GM19023 (cell line): ENCODE measurements around the gene PPP1R2.
A peak's percentile ranks its signal among the peaks of the same experiment; 100 is the strongest.
"Not testable (repeated sequence)": the region's sequence is repeated elsewhere in the genome, so short reads cannot be mapped to it uniquely, and the experiment has no call there.

Source experiments
- ATAC-seq: cut with Tn5 transposase; IDR thresholded peaks from one replicate; pipeline ENCODE4 v1.9.1; 2021; ENCODE audit warnings: mild to moderate bottlenecking, moderate library complexity; ENCODE audit not compliant: unreplicated experiment

The PPP1R2 gene

GRCh38 chr3:195542698-195543499 lies at the start of gene PPP1R2:
TSS of gene PPP1R2 (minus strand) at chr3:195543325. CDS start at chr3:195543025, 300 bp downstream.
- ATAC-seq, result peak; percentile 76

- no peak for ATAC-seq
These were observed 48.7 kb upstream of the PPP1R2 start for GRCh38 chr3:195591852-195592251.

GRCh38 chr3:195591220-195591619 lies 48.1 kb upstream of the PPP1R2 start:
- no peak for ATAC-seq

- ATAC-seq, result not testable (repeated sequence)
These were observed 47.3 kb upstream of the PPP1R2 start for GRCh38 chr3:195590381-195590780.

GRCh38 chr3:195589796-195590195 lies 46.7 kb upstream of the PPP1R2 start:
- ATAC-seq, result not testable (repeated sequence)

- no peak for ATAC-seq
These were observed 44.7 kb upstream of the PPP1R2 start for GRCh38 chr3:195587824-195588223.

GRCh38 chr3:195587406-195587805 lies 44.3 kb upstream of the PPP1R2 start:
- no peak for ATAC-seq

GRCh38 chr3:195584543-195584870 lies 41.4 kb upstream of the PPP1R2 start:
- no peak for ATAC-seq

- no peak for ATAC-seq
These were observed 40.9 kb upstream of the PPP1R2 start, which contains the start of gene APOD for GRCh38 chr3:195583831-195584542. TSS of gene APOD (minus strand) at chr3:195583940. CDS start at chr3:195579461, 4,479 bp downstream.

GRCh38 chr3:195582947-195583346 lies 39.8 kb upstream of the PPP1R2 start:
- no peak for ATAC-seq

- ATAC-seq, result no peak
These were observed 37.8 kb upstream of the PPP1R2 start for GRCh38 chr3:195580744-195581443.

- no peak for ATAC-seq
These were observed 36.2 kb upstream of the PPP1R2 start for GRCh38 chr3:195579281-195579680.

- ATAC-seq, result no peak
These were observed 35.4 kb upstream of the PPP1R2 start for GRCh38 chr3:195578565-195578964.

- ATAC-seq, result no peak
These were observed 34.6 kb upstream of the PPP1R2 start for GRCh38 chr3:195577645-195578177.

- ATAC-seq, result no peak
These were observed 31.6 kb upstream of the PPP1R2 start for GRCh38 chr3:195574497-195575304.

GRCh38 chr3:195573611-195574496 lies 30.7 kb upstream of the PPP1R2 start:
- ATAC-seq, result no peak

- no peak for ATAC-seq
These were observed 28.2 kb upstream of the PPP1R2 start for GRCh38 chr3:195571361-195571760.

- no peak for ATAC-seq
These were observed 27.8 kb upstream of the PPP1R2 start for GRCh38 chr3:195570912-195571311.

GRCh38 chr3:195570344-195570743 lies 27.2 kb upstream of the PPP1R2 start:
- no peak for ATAC-seq
